Measurements from ENCODE around the gene SYNE1.

SYNE1 gene

GRCh38 chr6:152420696-152421095, 216.5 kb downstream of the SYNE1 start:
- DNase-seq (ENCODE audit: low spot score), result no peak

GRCh38 chr6:152418551-152418950, 218.6 kb downstream of the SYNE1 start:
- DNase-seq (ENCODE audit: low spot score), result no peak

- DNase-seq (ENCODE audit: low spot score), result no peak
Observed at GRCh38 chr6:152416652-152417051, 220.5 kb downstream of the SYNE1 start.

GRCh38 chr6:152404936-152405595, 232.1 kb downstream of the SYNE1 start:
- no peak for DNase-seq (ENCODE audit: low spot score)

- no peak for DNase-seq (ENCODE audit: low spot score)
Observed at GRCh38 chr6:152404086-152404857, 232.9 kb downstream of the SYNE1 start.

- no peak for DNase-seq (ENCODE audit: low spot score)
Observed at GRCh38 chr6:152402791-152403190, 234.4 kb downstream of the SYNE1 start.

- DNase-seq (ENCODE audit: low spot score), result peak; percentile 10
Observed at GRCh38 chr6:152401978-152402377, 235.2 kb downstream of the SYNE1 start.

GRCh38 chr6:152399399-152399798, 237.8 kb downstream of the SYNE1 start:
- no peak for DNase-seq (ENCODE audit: low spot score)

- DNase-seq (ENCODE audit: low spot score), result no peak
Observed at GRCh38 chr6:152398993-152399392, 238.2 kb downstream of the SYNE1 start.

GRCh38 chr6:152398316-152398715, 238.8 kb downstream of the SYNE1 start:
- DNase-seq (ENCODE audit: low spot score), result no peak

GRCh38 chr6:152394303-152394702, 242.9 kb downstream of the SYNE1 start:
- DNase-seq (ENCODE audit: low spot score), result no peak

GRCh38 chr6:152391179-152391880, 245.8 kb downstream of the SYNE1 start:
- DNase-seq (ENCODE audit: low spot score), result no peak

- no peak for DNase-seq (ENCODE audit: low spot score)
Observed at GRCh38 chr6:152387091-152387490, 250.1 kb downstream of the SYNE1 start.

- no peak for DNase-seq (ENCODE audit: low spot score)
Observed at GRCh38 chr6:152386131-152386530, 251.0 kb downstream of the SYNE1 start.

- DNase-seq (ENCODE audit: low spot score), result peak; percentile 55
Observed at GRCh38 chr6:152380993-152381898, 255.9 kb downstream of the SYNE1 start.

GRCh38 chr6:152380351-152380767, 256.8 kb downstream of the SYNE1 start:
- DNase-seq (ENCODE audit: low spot score), result no peak

GRCh38 chr6:152379423-152379822, 257.7 kb downstream of the SYNE1 start:
- no peak for DNase-seq (ENCODE audit: low spot score)

GRCh38 chr6:152378169-152378568, 259.0 kb downstream of the SYNE1 start:
- DNase-seq (ENCODE audit: low spot score), result no peak

- DNase-seq (ENCODE audit: low spot score), result no peak
Observed at GRCh38 chr6:152375197-152375596, 262.0 kb downstream of the SYNE1 start.

- DNase-seq (ENCODE audit: low spot score), result no peak
Observed at GRCh38 chr6:152372945-152373344, 264.2 kb downstream of the SYNE1 start.

- no peak for DNase-seq (ENCODE audit: low spot score)
Observed at GRCh38 chr6:152371775-152372174, 265.4 kb downstream of the SYNE1 start.
